Peyer's patch (tissue), 4 donors: ENCODE results near the gene RIPOR1. TPM values are rescaled to one million over a fixed set of nuclear protein-coding genes. Genes with fewer than 3 reads are reported as not detected.

Experiments used
- DNase-seq, 3 donors: peaks; one replicate each; pipeline ENCODE4 v3.0.0-alpha.2; 2017 to 2019
- H3K27ac ChIP-seq, 4 donors: fragments of 200-600 bp; sonication (generic); one replicate each; pipeline ENCODE4 v1.5.1; 2016 to 2019
- H3K27me3 ChIP-seq, 2 donors: fragments of 200-600 bp; sonication (generic); one replicate each; pipeline ENCODE4 v1.5.1; 2019
- H3K36me3 ChIP-seq, 3 donors: fragments of 200-600 bp; sonication (generic); one replicate each; pipeline ENCODE4 v1.5.1; 2016 to 2019
- H3K4me1 ChIP-seq, 4 donors: fragments of 200-600 bp; sonication (generic); one replicate each; pipeline ENCODE4 v1.5.1; 2016 to 2019
- H3K4me3 ChIP-seq, 4 donors: fragments of 200-600 bp; sonication (generic); 1 replicate in 3 of 4; 2 replicates in 1 of 4; pipeline ENCODE4 v1.5.1; 2016 to 2019; ENCODE audit warnings: mild to moderate bottlenecking in 1 of 4
- H3K9me3 ChIP-seq, 4 donors: fragments of 200-600 bp; sonication (generic); one replicate each; pipeline ENCODE4 v1.5.1; 2016 to 2019; ENCODE audit warnings: mild to moderate bottlenecking in 1 of 4
- POLR2A ChIP-seq, 2 donors: fragments of 450-650 bp; IDR thresholded peaks; one replicate each; pipeline ENCODE4 v1.5.1; 2017; ENCODE audit warnings: antibody characterized with exemption in 2 of 2, mild to moderate bottlenecking in 2 of 2, moderate library complexity in 2 of 2
- total RNA-seq, 4 donors: library from RNA; depleted of rRNA; stranded (reverse); fragments of >200 nt; gene quantifications; one replicate each; pipeline ENCODE4 v1.1.0, GENCODE V29; 2016
- TF ChIP-seq, protein P1 (sequence below), 6 experiments: fragments of 450-650 bp in 4 of 6; fragments of 200-600 bp in 2 of 6; sonication (generic) in 1 of 6; IDR thresholded peaks; one replicate each; pipeline ENCODE4 v1.5.1; 2017 to 2019; ENCODE audit warnings: antibody characterized with exemption in 6 of 6, mild to moderate bottlenecking in 3 of 6, moderate library complexity in 1 of 6

Gene RIPOR1
- total RNA-seq, 4 donors from 2014 or later = 10.5 to 70.1 (median 42.5) TPM

GRCh38 chr16:67540756-67541155, 12.1 kb downstream of the RIPOR1 start:
- peaks cover 0 to 27% (median 15%) of the 10 kb centered on the region in 4 donors for H3K4me1 ChIP-seq
- TF ChIP-seq, protein P1, sequence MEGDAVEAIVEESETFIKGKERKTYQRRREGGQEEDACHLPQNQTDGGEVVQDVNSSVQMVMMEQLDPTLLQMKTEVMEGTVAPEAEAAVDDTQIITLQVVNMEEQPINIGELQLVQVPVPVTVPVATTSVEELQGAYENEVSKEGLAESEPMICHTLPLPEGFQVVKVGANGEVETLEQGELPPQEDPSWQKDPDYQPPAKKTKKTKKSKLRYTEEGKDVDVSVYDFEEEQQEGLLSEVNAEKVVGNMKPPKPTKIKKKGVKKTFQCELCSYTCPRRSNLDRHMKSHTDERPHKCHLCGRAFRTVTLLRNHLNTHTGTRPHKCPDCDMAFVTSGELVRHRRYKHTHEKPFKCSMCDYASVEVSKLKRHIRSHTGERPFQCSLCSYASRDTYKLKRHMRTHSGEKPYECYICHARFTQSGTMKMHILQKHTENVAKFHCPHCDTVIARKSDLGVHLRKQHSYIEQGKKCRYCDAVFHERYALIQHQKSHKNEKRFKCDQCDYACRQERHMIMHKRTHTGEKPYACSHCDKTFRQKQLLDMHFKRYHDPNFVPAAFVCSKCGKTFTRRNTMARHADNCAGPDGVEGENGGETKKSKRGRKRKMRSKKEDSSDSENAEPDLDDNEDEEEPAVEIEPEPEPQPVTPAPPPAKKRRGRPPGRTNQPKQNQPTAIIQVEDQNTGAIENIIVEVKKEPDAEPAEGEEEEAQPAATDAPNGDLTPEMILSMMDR (IDR thresholded peaks at IDR 0.05) = no peak
- no peak for TF ChIP-seq POLR2A (IDR thresholded peaks at IDR 0.05)
- no peak overlapping the region for H3K27ac ChIP-seq
- peaks cover 0 to 17% (median 0%) of the 10 kb centered on the region in 3 donors for H3K36me3 ChIP-seq
- no peaks in the 10 kb centered on the region for H3K27me3 ChIP-seq
- H3K9me3 ChIP-seq = no peaks in the 10 kb centered on the region
- no peak overlapping the region for H3K4me3 ChIP-seq
- DNase-seq = no peak

DNA sequence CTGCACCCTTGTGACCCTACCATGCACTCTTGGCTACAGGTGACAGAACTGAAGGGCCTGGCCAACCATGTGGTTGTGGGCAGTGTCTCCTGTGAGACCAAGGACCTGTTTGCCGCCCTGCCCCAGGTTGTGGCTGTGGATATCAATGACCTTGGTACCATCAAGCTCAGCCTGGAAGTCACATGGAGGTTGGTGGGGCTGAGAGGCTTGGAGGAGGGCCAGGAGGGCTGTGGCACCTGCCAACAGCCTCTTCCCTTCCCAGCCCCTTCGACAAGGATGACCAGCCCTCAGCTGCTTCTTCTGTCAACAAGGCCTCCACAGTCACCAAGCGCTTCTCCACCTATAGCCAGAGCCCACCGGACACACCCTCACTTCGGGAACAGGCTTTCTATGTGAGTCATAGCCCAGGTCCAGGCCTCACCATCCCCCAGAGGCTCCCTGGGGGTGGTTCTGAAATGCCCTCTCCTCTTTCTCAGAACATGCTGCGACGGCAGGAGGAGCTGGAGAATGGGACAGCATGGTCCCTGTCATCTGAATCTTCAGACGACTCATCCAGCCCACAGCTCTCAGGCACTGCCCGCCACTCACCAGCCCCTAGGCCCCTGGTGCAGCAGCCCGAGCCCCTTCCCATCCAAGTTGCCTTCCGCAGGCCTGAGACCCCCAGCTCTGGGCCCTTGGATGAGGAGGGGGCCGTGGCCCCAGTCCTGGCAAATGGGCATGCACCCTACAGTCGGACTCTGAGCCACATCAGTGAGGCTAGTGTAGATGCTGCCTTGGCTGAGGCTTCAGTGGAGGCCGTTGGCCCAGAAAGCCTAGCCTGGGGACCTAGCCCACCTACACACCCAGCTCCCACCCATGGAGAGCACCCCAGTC, 13.0 kb downstream of the RIPOR1 start:
- H3K9me3 ChIP-seq = no peaks in the 10 kb centered on the region
- no peak for DNase-seq
- peaks cover 0 to 35% (median 15%) of the 10 kb centered on the region in 4 donors for H3K4me1 ChIP-seq
- no peak for TF ChIP-seq POLR2A (IDR thresholded peaks at IDR 0.05)
- TF ChIP-seq, protein P1 (IDR thresholded peaks at IDR 0.05) = no peak
- H3K4me3 ChIP-seq = no peak overlapping the region
- no peaks in the 10 kb centered on the region for H3K27me3 ChIP-seq
- peaks cover 0 to 25% (median 0%) of the 10 kb centered on the region in 3 donors for H3K36me3 ChIP-seq
- H3K27ac ChIP-seq = peak overlapping the region in 1 of 4 donors; percentile 38

- Histone ChIP-seq H3K27me3 (no peaks in the 10 kb centered on the region), H3K27ac (peak overlapping the region in 1 of 4 donors; percentile 38), H3K4me3 (no peak overlapping the region), H3K4me1 (peaks cover 3 to 36% (median 16%) of the 10 kb centered on the region in 4 donors), H3K9me3 (no peaks in the 10 kb centered on the region), H3K36me3 (peaks cover 0 to 26% (median 0%) of the 10 kb centered on the region in 3 donors)
- peak in 2 of 3 donors; percentile 74 to 80 for DNase-seq
- TF ChIP-seq POLR2A (IDR thresholded peaks at IDR 0.05) = no peak
- TF ChIP-seq, protein P1 (IDR thresholded peaks at IDR 0.05) = no peak
These were observed 13.8 kb downstream of the RIPOR1 start for GRCh38 chr16:67542464-67542863.

DNA sequence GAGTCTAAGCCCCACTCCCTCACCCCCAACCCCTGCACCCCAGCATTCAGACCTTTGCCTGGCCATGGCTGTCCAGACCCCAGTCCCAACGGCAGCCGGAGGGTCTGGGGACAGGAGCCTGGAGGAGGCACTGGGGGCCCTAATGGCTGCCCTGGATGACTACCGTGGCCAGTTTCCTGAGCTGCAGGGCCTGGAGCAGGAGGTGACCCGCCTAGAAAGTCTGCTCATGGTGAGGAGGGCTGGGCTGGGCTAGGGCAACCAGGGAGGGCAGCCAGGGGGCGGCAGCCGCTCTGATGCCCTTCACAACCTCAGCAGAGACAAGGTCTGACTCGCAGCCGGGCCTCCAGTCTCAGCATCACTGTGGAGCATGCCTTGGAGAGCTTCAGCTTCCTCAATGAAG, 14.4 kb downstream of the RIPOR1 start:
- Histone ChIP-seq H3K9me3 (no peaks in the 10 kb centered on the region), H3K27ac (peak overlapping the region in 1 of 4 donors; percentile 38)

GRCh38 chr16:67543582-67543981, 15.0 kb downstream of the RIPOR1 start:
- H3K9me3 ChIP-seq = no peaks in the 10 kb centered on the region
- peak overlapping the region in 1 of 4 donors; percentile 38 for H3K27ac ChIP-seq
- TF ChIP-seq, protein P1 (IDR thresholded peaks at IDR 0.05) = no peak
- no peak for TF ChIP-seq POLR2A (IDR thresholded peaks at IDR 0.05)
- peaks cover 0 to 26% (median 0%) of the 10 kb centered on the region in 3 donors for H3K36me3 ChIP-seq
- H3K27me3 ChIP-seq = no peaks in the 10 kb centered on the region
- H3K4me3 ChIP-seq = no peak overlapping the region
- peaks cover 3 to 26% (median 18%) of the 10 kb centered on the region in 4 donors for H3K4me1 ChIP-seq
- no peak for DNase-seq

More for the DNA sequence above, 14.4 kb downstream of the RIPOR1 start:
- H3K36me3 ChIP-seq = peaks cover 0 to 26% (median 0%) of the 10 kb centered on the region in 3 donors
- H3K4me3 ChIP-seq = no peak overlapping the region
- TF ChIP-seq POLR2A (IDR thresholded peaks at IDR 0.05) = no peak
- TF ChIP-seq, protein P1 (IDR thresholded peaks at IDR 0.05) = no peak
- H3K4me1 ChIP-seq = peaks cover 3 to 32% (median 19%) of the 10 kb centered on the region in 4 donors
- H3K27me3 ChIP-seq = no peaks in the 10 kb centered on the region
- DNase-seq = no peak
